ENCODE data around the gene SLC26A6.

DNA sequence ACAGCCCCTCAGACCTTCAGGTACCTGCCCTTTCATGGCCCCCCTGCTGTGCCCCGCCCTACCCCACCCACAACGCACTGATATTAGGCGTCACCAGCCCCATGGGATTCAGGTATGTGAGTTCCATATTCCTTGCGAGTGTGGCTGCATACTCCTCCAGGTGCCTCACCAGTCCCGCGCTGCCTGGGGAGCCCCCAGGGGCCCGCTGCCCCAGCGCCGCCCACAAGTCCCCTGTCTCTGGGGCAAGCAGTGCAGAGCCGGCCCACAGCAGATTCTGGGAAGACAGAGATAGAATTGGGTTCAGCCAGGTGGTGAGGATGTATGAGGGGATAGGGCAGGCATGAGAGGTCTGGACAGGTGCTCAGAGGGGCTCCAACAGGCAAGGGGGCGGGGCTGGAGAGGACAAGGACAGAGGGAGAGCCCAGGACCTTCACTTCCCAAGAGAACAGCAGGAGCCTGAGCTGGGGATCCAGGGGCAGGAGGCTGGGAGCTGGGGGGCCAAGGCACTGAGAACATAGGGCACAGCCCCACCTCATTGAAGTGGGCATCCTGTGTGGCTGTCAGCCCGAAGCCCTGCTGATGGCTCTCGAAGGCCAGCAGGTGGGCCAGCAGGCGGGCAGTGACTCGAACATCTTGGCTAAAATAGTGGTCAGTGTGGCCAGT, 13.1 kb upstream of the SLC26A6 start:
- TF ChIP-seq, protein P1, sequence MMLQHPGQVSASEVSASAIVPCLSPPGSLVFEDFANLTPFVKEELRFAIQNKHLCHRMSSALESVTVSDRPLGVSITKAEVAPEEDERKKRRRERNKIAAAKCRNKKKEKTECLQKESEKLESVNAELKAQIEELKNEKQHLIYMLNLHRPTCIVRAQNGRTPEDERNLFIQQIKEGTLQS (IDR thresholded peaks at IDR 0.05) = no peak
- TF ChIP-seq, protein P2, sequence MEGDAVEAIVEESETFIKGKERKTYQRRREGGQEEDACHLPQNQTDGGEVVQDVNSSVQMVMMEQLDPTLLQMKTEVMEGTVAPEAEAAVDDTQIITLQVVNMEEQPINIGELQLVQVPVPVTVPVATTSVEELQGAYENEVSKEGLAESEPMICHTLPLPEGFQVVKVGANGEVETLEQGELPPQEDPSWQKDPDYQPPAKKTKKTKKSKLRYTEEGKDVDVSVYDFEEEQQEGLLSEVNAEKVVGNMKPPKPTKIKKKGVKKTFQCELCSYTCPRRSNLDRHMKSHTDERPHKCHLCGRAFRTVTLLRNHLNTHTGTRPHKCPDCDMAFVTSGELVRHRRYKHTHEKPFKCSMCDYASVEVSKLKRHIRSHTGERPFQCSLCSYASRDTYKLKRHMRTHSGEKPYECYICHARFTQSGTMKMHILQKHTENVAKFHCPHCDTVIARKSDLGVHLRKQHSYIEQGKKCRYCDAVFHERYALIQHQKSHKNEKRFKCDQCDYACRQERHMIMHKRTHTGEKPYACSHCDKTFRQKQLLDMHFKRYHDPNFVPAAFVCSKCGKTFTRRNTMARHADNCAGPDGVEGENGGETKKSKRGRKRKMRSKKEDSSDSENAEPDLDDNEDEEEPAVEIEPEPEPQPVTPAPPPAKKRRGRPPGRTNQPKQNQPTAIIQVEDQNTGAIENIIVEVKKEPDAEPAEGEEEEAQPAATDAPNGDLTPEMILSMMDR (IDR thresholded peaks at IDR 0.05 in 2 of 3, conservative IDR thresholded peaks at IDR 0.05 in 1 of 3; ENCODE audit: borderline replicate concordance in 1 of 3, insufficient read depth in 1 of 3, low read depth in 2 of 3, low read length in 2 of 3) = no peak
